Iris pigment epithelial cell (primary cell): Measurements from ENCODE around the gene LRRFIP1.
"Not testable (repeated sequence)": the region's sequence is repeated elsewhere in the genome, so short reads cannot be mapped to it uniquely, and the experiment has no call there.

Experiments
- DNase-seq: peaks from one replicate; pipeline ENCODE4 v3.0.0-alpha.2; 2011; ENCODE audit warnings: low read depth

The LRRFIP1 gene

GRCh38 chr2:237662671-237663093 is 35.3 kb downstream of the LRRFIP1 start:
- peak; percentile 95 for DNase-seq

DNA sequence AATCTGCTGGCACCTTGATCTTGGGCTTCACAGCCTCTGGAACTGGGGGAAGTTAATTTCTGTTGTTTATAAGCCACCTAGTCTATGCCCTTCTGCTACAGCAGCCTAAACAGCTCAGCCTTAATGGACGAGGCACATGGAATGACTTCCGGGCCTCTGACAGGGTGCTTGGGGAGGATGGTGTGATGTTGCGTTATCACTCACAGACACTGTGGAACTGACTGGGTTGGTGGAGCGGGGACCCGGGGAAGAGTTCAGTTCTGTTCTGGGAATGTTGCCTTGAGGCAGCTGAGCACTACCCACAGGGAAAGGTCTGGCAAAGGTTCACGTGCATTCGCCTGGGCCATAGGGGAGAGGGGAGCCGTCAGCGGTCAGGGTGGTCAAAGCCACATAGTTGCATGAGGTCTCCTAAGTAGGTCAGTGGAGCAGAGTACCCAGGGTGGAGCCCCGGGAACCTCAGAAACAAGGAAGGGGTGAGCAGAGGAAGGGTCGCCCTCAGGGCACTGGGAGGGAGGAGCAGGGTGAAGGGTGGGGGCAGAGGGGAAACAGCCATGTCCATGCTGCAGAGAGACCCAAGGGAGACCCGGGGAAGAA is 36.2 kb downstream of the LRRFIP1 start:
- DNase-seq = no peak

DNA sequence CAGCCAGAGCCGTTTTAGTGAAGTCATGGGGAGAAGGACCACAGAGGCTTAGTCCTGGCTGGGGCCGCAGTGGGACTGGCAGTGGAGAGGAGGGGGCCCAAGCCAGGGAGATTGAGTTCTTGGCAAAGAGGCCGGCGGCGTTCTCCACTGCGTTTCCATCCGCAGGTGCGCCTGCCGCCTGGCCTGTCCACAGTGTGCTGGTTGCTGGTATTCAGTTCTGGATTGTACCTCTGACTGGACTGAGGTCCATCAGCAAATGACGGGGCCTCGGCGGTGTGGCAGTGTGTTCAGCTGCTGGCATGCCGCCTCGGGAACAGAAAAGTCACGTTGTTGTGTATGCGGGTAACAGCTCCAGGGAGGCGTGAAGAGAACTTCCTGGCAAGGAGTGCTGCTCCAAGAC is 36.8 kb downstream of the LRRFIP1 start:
- DNase-seq = no peak

GRCh38 chr2:237665713-237666143 is 38.3 kb downstream of the LRRFIP1 start:
- no peak for DNase-seq

DNA sequence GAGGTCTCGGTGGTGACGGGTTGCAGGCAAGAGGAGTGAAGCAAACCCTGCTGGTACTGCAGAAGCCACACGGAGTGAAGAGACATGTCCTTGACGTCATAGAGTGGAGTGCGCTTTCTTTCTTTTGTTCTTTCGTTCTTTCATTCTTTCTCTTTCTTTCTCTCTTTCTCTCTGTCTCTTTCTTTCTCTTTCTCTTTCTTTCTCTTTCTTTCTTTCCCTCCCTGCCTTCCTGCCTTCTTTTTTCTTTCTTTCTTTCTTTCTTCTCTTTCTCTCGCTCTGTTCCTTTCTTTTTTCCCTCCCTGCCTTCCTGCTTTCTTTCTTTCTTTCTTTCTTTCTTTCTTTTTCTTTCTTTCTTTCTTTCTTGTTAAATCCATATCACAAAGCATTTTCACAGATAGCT is 39.2 kb downstream of the LRRFIP1 start:
- no peak for DNase-seq

GRCh38 chr2:237667050-237667576 is 39.7 kb downstream of the LRRFIP1 start:
- DNase-seq = not testable (repeated sequence)

DNA sequence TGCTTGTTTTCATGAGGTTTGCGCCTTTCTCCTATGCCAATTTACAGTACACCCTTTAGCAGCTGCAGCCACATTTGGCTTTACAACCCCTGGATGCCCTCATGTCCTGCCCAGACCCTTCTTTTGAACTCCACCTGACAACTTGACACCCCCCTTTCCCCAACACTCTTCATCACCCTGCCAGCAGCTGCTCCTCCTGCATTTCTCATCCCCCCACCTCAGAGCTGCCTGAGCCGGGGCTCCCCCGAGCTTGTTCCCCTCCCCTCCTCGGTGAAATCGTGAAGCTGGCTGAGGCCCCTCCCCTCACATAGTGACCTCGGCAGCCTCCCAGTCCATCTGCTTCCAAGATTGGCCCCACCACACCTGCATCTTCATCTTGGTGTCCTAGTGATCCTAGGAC is 40.5 kb downstream of the LRRFIP1 start:
- DNase-seq = no peak

DNA sequence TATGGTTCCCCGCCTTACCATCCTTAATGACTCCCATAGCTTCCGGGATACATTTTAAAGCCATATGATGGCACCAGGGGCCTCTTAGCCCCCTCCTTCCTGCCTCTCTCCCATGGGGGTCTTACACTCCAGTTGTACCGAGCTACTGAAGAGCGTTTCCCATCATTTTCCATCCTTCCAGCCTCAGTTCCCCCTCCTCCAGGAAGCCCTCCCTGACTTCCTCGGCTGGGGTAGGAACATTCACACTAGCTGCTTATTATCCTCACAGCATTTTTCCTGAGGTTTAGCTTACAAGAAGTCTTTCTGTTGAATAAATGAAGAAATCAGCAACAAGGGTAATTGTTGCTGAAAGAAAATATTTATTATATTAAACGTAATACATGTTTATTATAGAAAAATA is 41.1 kb downstream of the LRRFIP1 start:
- no peak for DNase-seq

DNA sequence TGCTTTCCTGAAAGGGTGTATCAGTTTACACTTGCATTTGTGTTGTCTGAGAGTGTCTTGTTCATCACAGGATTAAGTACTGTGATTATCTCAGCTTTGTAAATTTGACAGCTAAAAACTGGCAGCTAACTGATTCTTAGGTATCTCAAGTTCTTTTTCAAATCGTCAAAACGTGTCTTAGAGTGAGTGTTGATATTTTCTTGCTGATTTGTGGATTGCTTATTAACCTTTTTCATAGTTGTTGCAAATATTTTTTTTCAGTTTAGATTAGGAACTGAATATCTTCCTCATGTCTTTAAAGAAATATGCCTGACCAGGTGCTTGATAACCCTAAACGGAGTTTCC is 41.9 kb downstream of the LRRFIP1 start:
- no peak for DNase-seq

DNA sequence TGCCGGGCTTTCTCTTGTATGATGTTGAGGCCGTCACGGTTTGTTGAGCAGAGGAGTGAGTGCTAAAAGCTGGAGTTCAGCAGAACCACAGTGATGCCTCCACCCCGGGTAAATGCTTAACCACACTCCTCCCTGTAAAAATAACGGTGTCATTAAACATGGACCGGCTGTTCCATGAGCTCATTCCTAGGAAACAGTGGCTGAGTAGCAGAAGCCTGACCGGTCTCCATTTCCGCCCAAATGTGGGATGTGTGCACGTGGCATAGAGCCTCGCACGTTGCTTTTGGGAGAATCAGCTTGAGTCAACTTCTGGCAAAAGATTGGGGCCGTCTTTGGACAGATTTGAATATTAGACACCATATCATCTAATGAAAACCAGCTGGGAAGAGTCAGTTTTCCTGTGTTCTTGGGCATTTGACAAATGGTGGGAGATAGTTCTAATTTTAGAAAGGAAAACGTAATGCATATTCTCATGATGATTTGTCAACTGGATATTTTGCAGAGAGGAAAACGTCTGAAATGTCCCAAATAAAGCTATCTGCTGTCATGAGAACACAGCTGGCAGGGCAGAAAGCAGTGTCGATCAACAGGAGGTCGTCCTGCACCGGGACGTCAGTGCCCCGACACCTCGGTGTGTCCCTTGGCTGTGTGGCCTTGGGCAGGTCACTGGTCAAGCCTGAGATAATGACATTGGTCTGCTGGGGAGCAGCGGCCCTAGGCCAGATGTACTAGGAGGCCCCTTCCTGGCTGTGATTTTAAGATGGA is 42.4 kb downstream of the LRRFIP1 start:
- peak; percentile 79 for DNase-seq

GRCh38 chr2:237670641-237671040 is 43.3 kb downstream of the LRRFIP1 start:
- no peak for DNase-seq

DNA sequence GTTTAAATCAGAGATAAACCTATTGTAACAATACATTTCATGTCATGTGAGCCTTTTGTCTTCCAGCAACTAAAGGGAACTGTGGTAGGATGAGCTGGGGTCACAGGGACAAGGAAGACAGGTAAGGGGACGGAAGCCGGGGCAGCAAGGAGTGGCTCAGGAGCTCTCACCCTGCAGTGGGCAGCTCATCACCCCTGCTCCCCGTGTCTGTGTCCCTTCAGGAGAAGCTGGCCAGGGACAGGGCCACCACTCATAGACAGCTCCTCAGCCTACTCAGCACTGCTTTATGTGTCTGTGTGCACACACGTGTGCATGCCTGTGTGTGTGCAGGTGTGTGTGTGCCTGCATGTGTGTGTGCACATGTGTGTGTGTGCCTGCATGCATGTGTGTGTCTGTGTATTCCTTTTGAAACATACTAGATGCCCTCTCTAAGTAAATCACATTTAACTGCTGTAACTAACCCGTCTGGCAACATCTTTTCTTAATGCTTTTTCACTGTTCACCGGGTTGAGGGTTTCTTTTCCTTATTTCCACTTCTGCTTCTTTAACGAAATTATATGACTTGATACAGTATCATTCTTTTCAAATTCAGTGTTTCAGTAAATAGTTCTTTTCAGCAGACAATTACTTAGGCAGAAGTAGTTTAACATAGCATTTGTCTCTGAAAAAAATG is 44.2 kb downstream of the LRRFIP1 start:
- DNase-seq = no peak

DNA sequence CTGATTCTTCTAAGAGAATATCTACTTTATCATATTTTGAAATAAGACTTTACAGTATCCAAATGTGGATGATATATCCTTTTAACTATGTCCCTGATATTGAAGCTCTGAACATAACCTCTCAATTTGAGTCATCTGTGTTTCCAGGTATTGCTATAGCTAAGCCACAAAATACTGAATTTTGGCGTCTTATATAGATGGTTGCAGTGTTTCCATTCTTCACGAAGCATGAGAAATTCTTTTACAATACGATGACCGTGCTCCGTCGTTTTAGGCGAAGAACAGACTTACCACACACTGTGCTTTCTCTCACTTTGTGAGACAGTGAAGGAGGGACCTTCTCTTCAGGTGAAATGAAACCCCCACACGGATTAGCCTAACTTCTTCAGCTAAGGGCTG is 45.3 kb downstream of the LRRFIP1 start:
- no peak for DNase-seq

DNA sequence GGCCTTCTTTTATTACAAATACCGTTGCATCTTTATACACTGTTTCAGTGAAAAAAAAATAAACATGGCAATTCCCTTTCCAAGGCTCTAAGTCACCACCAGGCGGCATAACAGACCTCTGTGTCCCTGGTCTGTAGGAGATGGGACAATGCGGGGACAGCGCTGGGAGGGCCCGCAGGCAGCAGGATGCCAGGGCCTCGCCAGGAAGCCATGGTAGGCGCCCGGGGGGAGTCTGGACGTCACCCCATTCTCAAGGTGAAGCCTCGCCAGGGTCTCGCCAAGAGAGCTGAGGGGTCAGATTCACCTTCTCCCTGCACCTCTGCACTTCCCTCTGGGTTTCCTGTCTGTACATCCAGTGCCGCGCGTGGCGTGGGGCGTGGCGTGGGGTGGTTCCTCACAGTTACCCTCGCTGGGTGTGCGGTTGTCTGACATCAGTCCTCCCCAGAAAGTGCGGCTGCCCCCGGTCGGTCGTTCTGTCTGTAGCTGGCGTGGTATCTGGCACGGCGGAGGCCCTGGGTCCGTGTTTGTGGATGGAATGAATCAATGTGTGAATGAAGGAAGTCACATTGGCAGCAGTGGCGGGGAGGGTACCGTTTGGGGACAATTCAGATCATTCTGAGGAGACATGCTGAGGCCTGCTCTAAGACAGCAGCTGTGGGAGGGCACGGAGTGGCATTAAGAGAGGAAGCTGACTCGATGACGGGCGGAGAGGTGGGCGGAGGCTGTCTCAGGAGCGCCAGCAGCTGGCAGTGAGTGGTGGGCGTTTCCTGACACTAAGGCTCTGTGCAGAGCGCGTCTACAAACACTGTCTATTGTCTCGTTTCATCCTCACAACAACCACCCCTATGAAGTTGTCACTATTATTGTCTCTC is 46.0 kb downstream of the LRRFIP1 start:
- DNase-seq = peak; percentile 56

- DNase-seq = peak; percentile 80
Observed at GRCh38 chr2:237674731-237675276, 47.4 kb downstream of the LRRFIP1 start.

DNA sequence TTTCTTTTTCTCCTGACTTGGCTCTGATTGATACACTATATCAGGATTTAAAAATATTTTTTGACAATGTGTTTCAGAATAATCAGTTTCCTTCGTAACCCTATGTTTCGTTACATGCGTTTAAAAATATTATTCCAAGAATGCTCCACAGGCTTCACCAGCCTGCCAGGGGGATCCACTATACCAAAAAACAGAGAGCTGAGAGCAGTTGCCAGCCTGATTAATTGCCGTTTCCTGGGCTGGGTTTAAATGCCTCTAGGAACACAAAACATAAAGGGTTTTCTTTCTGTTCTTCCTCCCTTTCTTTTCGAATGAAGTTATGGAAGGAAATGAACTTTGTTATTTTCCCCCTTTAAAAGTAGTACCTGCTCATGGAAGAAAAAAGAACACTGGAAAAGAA is 47.9 kb downstream of the LRRFIP1 start:
- no peak for DNase-seq

DNA sequence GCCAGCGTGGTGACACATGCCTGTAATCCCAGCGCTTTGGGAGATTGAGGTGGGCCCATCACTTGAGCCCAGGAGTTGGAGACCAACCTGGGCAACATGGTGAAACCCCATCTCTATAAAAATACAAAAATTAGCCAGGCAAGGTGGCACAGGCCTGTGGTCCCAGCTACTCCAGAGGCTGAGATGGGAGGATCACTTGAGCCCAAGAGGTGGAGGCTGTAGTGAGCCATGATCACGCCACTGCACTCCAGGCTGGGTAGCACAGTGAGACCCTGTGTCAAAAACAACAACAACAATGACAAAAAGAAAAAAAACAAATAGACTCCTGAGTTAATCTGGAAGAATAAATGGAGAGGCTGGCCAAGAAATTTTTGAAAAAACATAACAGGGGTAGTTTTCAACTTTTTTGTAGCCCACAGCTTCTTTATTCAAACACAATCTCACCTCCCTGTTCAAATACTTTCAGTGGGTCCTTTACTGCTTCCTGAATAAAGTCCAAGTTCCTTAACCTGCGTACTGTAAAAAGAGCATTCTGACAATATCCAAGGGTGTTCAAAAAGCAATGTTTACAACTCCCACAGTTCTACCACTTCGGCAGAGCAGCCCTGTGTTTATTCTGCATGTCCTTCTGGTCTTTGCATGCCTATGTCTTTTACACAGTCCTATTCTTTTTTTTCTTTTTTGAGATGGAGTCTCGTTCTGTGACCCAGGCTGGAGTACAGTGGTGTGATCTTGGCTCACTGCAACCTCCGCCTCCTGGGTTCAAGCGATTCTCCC is 53.5 kb downstream of the LRRFIP1 start:
- no peak for DNase-seq

DNA sequence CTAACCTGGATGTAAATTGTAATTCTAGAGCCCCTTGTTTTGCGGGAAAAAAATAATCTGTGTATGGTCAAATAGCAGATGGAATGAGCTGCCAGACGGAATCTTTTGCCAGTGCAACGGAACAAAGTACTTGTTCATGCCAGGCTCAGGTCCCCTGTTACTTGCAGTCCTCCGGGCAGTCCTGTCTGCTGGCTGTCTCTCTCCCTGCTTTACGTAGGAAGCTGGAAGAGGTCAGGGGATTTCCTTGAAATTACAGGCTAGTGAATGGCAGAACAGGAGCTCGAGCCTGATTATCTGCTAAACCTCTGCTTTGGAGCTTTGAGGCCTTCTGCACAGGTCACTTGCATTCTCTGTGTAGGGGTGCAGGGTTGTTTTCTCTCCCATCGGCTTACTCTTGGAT is 54.8 kb downstream of the LRRFIP1 start:
- DNase-seq = no peak

GRCh38 chr2:237682856-237683670 is 55.7 kb downstream of the LRRFIP1 start:
- no peak for DNase-seq

- DNase-seq = peak; percentile 38
Observed at GRCh38 chr2:237685408-237685807, 58.0 kb downstream of the LRRFIP1 start.
